Neural cell (in vitro differentiated cells): ENCODE measurements around the gene ELP1. TPM values are rescaled to one million over a fixed set of nuclear protein-coding genes. Genes with fewer than 3 reads are reported as not detected.

Experiments
- H2AFZ ChIP-seq: fragments of 200-600, 300-800 bp; sonication (generic), shearing (Covaris generic); 2 replicates; pipeline ENCODE4 v1.6.0; 2014; ENCODE audit warnings: low read depth, mild to moderate bottlenecking, antibody characterized with exemption, low read length, moderate library complexity
- H3F3A ChIP-seq: fragments of 200-600 bp; shearing (Covaris generic); 2 replicates; pipeline ENCODE4 v1.6.1; 2016; ENCODE audit warnings: mild to moderate bottlenecking, moderate library complexity, mixed read lengths, antibody characterized with exemption, low read length; ENCODE audit not compliant: insufficient read depth, poor library complexity, severe bottlenecking
- H3K27ac ChIP-seq: fragments of 200-600, 300-800 bp; sonication (generic), shearing (Covaris generic); 2 replicates; pipeline ENCODE4 v1.5.1; 2014; ENCODE audit warnings: mild to moderate bottlenecking, low read length, moderate library complexity
- H3K27me3 ChIP-seq: fragments of 300-800, 200-600 bp; sonication (generic), shearing (Covaris generic); 2 replicates; pipeline ENCODE4 v1.6.0; 2014; ENCODE audit warnings: mild to moderate bottlenecking, low read depth, low read length, moderate library complexity; ENCODE audit not compliant: insufficient read depth
- H3K36me3 ChIP-seq: fragments of 300-800, 200-600 bp; sonication (generic), shearing (Covaris generic); 2 replicates; pipeline ENCODE4 v1.5.1; 2014; ENCODE audit warnings: mild to moderate bottlenecking, antibody characterized with exemption, low read length, moderate library complexity; ENCODE audit not compliant: insufficient read depth
- H3K4me2 ChIP-seq: fragments of 300-800, 200-600 bp; sonication (generic), shearing (Covaris generic); 2 replicates; pipeline ENCODE4 v1.6.0; 2014; ENCODE audit warnings: mild to moderate bottlenecking, low read length
- H3K4me3 ChIP-seq: fragments of 300-800, 200-600 bp; sonication (generic), shearing (Covaris generic); 2 replicates; pipeline ENCODE4 v1.5.1; 2014; ENCODE audit warnings: mild to moderate bottlenecking, low read length, moderate library complexity
- H3K79me2 ChIP-seq: fragments of 200-600 bp; shearing (Covaris generic); replicated peaks from 2 replicates; pipeline ENCODE4 v1.6.0; 2014; ENCODE audit warnings: mild to moderate bottlenecking, low read length, moderate library complexity; ENCODE audit not compliant: insufficient read depth
- H3K9ac ChIP-seq: fragments of 300-800, 200-600 bp; sonication (generic), shearing (Covaris generic); 2 replicates; pipeline ENCODE4 v1.6.1; 2016; ENCODE audit warnings: mild to moderate bottlenecking, low read length, mixed read lengths
- H3K9me2 ChIP-seq: fragments of 200-600 bp; shearing (Covaris generic); 2 replicates; pipeline ENCODE4 v1.6.1; 2016; ENCODE audit warnings: mild to moderate bottlenecking, low read length, mixed read lengths; ENCODE audit not compliant: insufficient read depth
- H3K9me3 ChIP-seq: fragments of 200-600, 300-800 bp; sonication (generic), shearing (Covaris generic); 2 replicates; pipeline ENCODE4 v1.6.1; 2016; ENCODE audit warnings: mild to moderate bottlenecking, mixed run types, low read length, moderate library complexity, mixed read lengths
- H4K20me1 ChIP-seq: fragments of 200-600 bp; shearing (Covaris generic); 2 replicates; pipeline ENCODE4 v1.6.1; 2016; ENCODE audit warnings: mild to moderate bottlenecking, mixed run types; ENCODE audit not compliant: insufficient read depth
- EP300 ChIP-seq: fragments of 450-650 bp; conservative IDR thresholded peaks from 2 replicates; pipeline ENCODE4 v1.6.1; 2014; ENCODE audit warnings: antibody characterized with exemption, mild to moderate bottlenecking, moderate library complexity; ENCODE audit not compliant: poor library complexity, severe bottlenecking
- EZH2 ChIP-seq: fragments of 200-600, 300-800 bp; shearing (Covaris generic), sonication (generic); IDR thresholded peaks from 2 replicates; pipeline ENCODE4 v1.6.1; 2014; ENCODE audit warnings: antibody characterized with exemption, low read length, borderline replicate concordance, mild to moderate bottlenecking; ENCODE audit not compliant: insufficient read depth, poor library complexity, severe bottlenecking
- MXI1 ChIP-seq: fragments of 450-650 bp; conservative IDR thresholded peaks from 2 replicates; pipeline ENCODE4 v1.6.1; 2014; ENCODE audit warnings: antibody characterized with exemption, mild to moderate bottlenecking; ENCODE audit not compliant: poor library complexity, severe bottlenecking
- POLR2AphosphoS5 ChIP-seq: IDR thresholded peaks from 2 replicates; pipeline ENCODE4 v1.6.1; 2012
- RAD21 ChIP-seq: fragments of 450-650 bp; conservative IDR thresholded peaks from 2 replicates; pipeline ENCODE4 v1.6.1; 2014; ENCODE audit warnings: antibody characterized with exemption, mild to moderate bottlenecking, moderate library complexity
- SMC3 ChIP-seq: fragments of 450-650 bp; conservative IDR thresholded peaks from 2 replicates; pipeline ENCODE4 v1.6.1; 2014; ENCODE audit warnings: antibody characterized with exemption, mild to moderate bottlenecking, moderate library complexity; ENCODE audit not compliant: poor library complexity
- TAF1 ChIP-seq: IDR thresholded peaks from 2 replicates; pipeline ENCODE4 v1.6.1; 2012; ENCODE audit warnings: low read depth
- polyA plus RNA-seq: library from polyadenylated mRNA; depleted of rRNA; stranded (reverse); fragments of >200 nt; gene quantifications from 2 replicates; pipeline ENCODE4 v1.2.3, GENCODE V29; 2014
- TF ChIP-seq, protein P1 (sequence below): fragments of 450-650 bp; IDR thresholded peaks from 2 replicates; pipeline ENCODE4 v1.5.1; 2014; ENCODE audit warnings: antibody characterized with exemption, mild to moderate bottlenecking, moderate library complexity; ENCODE audit not compliant: poor library complexity, severe bottlenecking
- TF ChIP-seq, protein P2 (sequence below): IDR thresholded peaks from 2 replicates; pipeline ENCODE4 v1.6.1; 2012; ENCODE audit warnings: borderline replicate concordance

ELP1 gene
- polyA plus RNA-seq, 1 donor from 2014 or later = 112 TPM

DNA sequence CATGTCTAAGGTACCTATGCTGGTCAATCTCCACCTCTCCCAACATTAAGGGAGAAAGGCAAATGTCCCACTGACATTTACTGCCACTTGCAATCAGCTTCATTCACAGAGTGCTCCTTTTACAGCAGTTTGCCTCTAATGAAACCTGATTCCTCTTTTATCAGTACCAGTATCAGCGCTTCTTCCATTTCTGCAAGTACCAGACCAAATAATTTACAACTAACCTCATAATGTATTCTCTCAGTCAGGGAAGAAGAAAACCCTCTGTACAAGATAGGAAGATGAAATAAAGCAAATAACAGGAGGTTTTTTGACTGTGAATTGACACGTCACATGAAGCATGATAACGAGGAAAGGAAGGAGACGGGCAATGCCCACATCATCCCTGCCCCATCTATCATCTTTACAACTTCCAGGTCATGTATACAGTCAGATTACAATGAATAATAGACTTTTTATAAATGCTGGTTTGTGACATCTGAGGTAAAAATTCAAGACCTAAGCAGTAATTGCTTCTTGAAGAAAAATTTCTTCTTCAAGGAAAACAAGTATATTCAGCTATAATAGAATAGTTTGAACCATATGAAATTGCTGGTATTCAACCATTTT is 22.2 kb upstream of the ELP1 start:
- no peak overlapping the region for H2AFZ ChIP-seq
- H3K9me3 ChIP-seq = no peaks in the 10 kb centered on the region
- H3K27me3 ChIP-seq = no peaks in the 10 kb centered on the region
- no peaks in the 10 kb centered on the region for H3K9me2 ChIP-seq
- H3K27ac ChIP-seq = no peak overlapping the region
- TF ChIP-seq POLR2AphosphoS5 = no peak
- no peak for TF ChIP-seq EZH2
- no peak for TF ChIP-seq RAD21
- no peak overlapping the region for H3K9ac ChIP-seq
- no peaks in the 10 kb centered on the region for H3F3A ChIP-seq
- H4K20me1 ChIP-seq = no peaks in the 10 kb centered on the region
- no peaks in the 10 kb centered on the region for H3K79me2 ChIP-seq
- no peaks in the 10 kb centered on the region for H3K36me3 ChIP-seq
- H3K4me3 ChIP-seq = no peak overlapping the region
- H3K4me2 ChIP-seq = no peak overlapping the region

- no peak overlapping the region for H3K9ac ChIP-seq
- H3K79me2 ChIP-seq = no peaks in the 10 kb centered on the region
- TF ChIP-seq POLR2AphosphoS5 (no peak), RAD21 (peak; percentile 65), SMC3 (peak; percentile 72)
- TF ChIP-seq, protein P1, sequence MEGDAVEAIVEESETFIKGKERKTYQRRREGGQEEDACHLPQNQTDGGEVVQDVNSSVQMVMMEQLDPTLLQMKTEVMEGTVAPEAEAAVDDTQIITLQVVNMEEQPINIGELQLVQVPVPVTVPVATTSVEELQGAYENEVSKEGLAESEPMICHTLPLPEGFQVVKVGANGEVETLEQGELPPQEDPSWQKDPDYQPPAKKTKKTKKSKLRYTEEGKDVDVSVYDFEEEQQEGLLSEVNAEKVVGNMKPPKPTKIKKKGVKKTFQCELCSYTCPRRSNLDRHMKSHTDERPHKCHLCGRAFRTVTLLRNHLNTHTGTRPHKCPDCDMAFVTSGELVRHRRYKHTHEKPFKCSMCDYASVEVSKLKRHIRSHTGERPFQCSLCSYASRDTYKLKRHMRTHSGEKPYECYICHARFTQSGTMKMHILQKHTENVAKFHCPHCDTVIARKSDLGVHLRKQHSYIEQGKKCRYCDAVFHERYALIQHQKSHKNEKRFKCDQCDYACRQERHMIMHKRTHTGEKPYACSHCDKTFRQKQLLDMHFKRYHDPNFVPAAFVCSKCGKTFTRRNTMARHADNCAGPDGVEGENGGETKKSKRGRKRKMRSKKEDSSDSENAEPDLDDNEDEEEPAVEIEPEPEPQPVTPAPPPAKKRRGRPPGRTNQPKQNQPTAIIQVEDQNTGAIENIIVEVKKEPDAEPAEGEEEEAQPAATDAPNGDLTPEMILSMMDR = peak; percentile 73
- H3K36me3 ChIP-seq = no peaks in the 10 kb centered on the region
- H3K9me2 ChIP-seq = no peaks in the 10 kb centered on the region
- no peaks in the 10 kb centered on the region for H3K27me3 ChIP-seq
- H3F3A ChIP-seq = no peaks in the 10 kb centered on the region
- H4K20me1 ChIP-seq = no peaks in the 10 kb centered on the region
- H3K9me3 ChIP-seq = no peaks in the 10 kb centered on the region
- H3K4me3 ChIP-seq = no peak overlapping the region
- H2AFZ ChIP-seq = no peak overlapping the region
- no peak overlapping the region for H3K27ac ChIP-seq
- H3K4me2 ChIP-seq = no peak overlapping the region
Measured at GRCh38 chr9:108953983-108954574, 20.2 kb upstream of the ELP1 start.

GRCh38 chr9:108951578-108951977 is 17.7 kb upstream of the ELP1 start:
- Histone ChIP-seq H3K9ac (no peak overlapping the region), H3K4me2 (no peak overlapping the region), H3K4me3 (no peak overlapping the region), H3K27ac (no peak overlapping the region), H3K9me3 (no peaks in the 10 kb centered on the region), H3K27me3 (no peaks in the 10 kb centered on the region), H4K20me1 (no peaks in the 10 kb centered on the region), H3K9me2 (no peaks in the 10 kb centered on the region), H2AFZ (no peak overlapping the region), H3K36me3 (no peaks in the 10 kb centered on the region), H3K79me2 (no peaks in the 10 kb centered on the region), H3F3A (no peaks in the 10 kb centered on the region)
- no peak for TF ChIP-seq POLR2AphosphoS5

DNA sequence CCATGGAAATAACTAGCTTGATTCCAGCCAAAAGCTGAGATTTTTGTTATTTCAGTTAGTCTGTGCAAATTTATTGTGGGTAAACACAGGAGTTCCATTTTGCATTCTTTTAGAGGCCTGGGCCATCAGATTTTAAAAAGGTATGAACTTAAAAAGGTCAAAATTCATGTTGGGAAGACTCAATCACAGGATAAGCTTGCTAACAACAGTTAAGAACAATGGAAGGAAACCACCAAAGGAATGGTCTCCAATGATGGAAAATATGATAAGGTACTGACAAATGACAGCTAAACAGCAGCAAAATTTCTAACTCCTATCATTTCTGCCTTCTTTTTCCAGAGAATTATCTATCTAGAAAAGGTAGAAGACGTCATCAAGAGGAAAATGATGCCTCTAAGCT is 16.2 kb upstream of the ELP1 start:
- H4K20me1 ChIP-seq = no peaks in the 10 kb centered on the region
- no peaks in the 10 kb centered on the region for H3K9me3 ChIP-seq
- H3K27ac ChIP-seq = no peak overlapping the region
- H3K4me2 ChIP-seq = no peak overlapping the region
- no peaks in the 10 kb centered on the region for H3F3A ChIP-seq
- H3K27me3 ChIP-seq = no peaks in the 10 kb centered on the region
- H3K4me3 ChIP-seq = no peak overlapping the region
- TF ChIP-seq MXI1 (no peak), POLR2AphosphoS5 (no peak), RAD21 (no peak), EP300 (no peak), SMC3 (no peak), EZH2 (no peak), TAF1 (no peak)
- TF ChIP-seq, protein P2, sequence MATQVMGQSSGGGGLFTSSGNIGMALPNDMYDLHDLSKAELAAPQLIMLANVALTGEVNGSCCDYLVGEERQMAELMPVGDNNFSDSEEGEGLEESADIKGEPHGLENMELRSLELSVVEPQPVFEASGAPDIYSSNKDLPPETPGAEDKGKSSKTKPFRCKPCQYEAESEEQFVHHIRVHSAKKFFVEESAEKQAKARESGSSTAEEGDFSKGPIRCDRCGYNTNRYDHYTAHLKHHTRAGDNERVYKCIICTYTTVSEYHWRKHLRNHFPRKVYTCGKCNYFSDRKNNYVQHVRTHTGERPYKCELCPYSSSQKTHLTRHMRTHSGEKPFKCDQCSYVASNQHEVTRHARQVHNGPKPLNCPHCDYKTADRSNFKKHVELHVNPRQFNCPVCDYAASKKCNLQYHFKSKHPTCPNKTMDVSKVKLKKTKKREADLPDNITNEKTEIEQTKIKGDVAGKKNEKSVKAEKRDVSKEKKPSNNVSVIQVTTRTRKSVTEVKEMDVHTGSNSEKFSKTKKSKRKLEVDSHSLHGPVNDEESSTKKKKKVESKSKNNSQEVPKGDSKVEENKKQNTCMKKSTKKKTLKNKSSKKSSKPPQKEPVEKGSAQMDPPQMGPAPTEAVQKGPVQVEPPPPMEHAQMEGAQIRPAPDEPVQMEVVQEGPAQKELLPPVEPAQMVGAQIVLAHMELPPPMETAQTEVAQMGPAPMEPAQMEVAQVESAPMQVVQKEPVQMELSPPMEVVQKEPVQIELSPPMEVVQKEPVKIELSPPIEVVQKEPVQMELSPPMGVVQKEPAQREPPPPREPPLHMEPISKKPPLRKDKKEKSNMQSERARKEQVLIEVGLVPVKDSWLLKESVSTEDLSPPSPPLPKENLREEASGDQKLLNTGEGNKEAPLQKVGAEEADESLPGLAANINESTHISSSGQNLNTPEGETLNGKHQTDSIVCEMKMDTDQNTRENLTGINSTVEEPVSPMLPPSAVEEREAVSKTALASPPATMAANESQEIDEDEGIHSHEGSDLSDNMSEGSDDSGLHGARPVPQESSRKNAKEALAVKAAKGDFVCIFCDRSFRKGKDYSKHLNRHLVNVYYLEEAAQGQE = no peak
- TF ChIP-seq, protein P1 = no peak
- H3K79me2 ChIP-seq = no peaks in the 10 kb centered on the region
- no peaks in the 10 kb centered on the region for H3K9me2 ChIP-seq
- no peak overlapping the region for H3K9ac ChIP-seq
- no peaks in the 10 kb centered on the region for H3K36me3 ChIP-seq
- H2AFZ ChIP-seq = no peak overlapping the region
